Stimulated activated CD4-positive, alpha-beta T cell treated with anti-CD3 and anti-CD28 coated beads, Interleukin-12 subunit alpha, Interleukin-12 subunit beta, amount 100 ng/mL, for 4 hours (primary cell): ENCODE results near the gene SNTN.
"Not testable (repeated sequence)": the region's sequence is repeated elsewhere in the genome, so short reads cannot be mapped to it uniquely, and the experiment has no call there.

Experiments
- DNase-seq: peaks from one replicate; pipeline ENCODE4 v3.0.0-alpha.2; 2020

Gene SNTN

DNA sequence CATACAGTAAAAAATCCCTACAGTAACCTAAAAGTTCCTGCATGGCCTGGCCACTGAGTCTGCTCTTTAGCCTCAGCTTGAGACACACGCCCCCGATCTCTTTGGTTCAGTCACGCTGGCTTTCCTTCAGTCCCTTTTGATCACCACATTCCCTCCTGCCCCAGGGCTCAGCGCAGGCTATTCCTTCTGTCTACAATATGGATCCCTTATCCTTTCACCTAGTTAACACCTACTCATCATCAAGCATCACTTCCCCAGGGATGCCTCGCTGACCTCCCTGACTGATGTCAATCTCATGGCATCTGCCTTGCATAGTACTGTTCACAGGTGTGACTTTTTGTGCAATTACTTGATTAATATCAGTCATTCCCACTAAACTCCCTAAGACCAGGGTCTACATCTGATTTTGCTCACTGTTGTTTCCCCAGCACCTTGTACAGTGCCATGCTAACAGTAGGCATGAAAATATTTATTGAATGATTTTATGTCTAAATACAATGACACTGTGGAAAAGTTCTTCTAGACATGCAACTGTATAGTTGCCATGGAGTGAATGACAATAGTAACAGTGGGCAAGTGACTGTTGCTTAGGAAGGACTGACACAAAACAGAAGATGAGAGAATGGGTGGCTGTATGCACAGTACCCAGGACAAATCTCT lies at the start of gene SNTN:
Gene SNTN, plus strand, starts transcription at position 610 of the 660 bp plus-strand sequence. Its CDS starts 13 bp downstream, at position 623.
- DNase-seq, result no peak

DNA sequence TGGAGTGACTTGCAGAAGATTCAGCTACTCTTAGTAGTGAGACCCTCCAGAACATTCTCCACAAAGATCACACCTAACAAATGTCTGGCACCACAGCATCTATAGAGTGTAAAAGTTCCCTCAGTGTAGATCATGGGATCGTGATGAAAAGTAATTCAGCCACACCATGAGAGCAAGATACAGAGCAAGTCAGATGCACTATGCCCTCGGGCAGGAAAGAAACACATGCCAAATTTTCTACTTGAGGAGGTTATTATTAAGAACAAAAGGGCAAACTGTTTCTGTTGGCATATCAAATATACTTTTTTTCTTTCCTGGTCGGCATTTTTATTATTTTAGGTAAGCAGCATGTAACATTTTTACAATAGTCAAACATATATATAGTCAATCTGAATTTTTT lies 44.8 kb upstream of the SNTN start:
- no peak for DNase-seq

DNA sequence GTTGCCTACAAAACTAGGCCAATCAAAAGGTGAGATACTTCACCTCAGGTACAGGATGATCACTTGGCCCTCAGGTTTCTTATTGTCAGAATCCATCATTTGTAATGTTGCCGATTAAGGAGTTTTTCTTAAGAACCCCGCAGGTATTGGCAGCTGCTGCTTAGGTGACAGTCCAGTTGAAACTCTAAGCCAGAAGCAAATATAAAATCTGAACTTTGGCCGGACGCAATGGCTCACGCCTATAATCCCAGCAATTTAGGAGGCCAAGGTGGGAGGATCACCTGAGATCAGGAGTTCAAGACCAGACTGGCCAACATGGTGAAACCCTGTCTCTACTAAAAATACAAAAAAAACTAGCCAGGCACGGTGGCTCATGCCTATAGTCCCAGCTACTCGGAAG lies 43.1 kb upstream of the SNTN start:
- DNase-seq, result no peak

DNA sequence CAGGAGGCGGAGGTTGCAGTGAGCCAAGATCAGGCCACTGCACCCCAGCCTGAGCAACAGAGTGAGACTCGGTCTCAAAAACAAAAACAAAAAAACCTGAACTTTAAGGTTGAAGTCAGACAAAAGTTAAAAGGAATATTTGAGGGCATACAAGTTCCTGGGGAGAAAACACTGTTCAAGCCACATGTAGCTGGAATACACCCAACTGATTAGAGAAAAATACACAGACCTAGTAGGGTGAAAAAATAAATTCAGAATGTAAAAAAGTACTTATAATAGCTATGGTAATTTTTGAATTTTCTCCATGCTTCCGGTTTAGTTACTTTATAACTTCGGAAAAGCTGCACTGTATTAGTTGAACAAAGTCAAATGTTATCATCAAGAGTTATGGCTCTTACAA lies 42.6 kb upstream of the SNTN start:
- no peak for DNase-seq

DNA sequence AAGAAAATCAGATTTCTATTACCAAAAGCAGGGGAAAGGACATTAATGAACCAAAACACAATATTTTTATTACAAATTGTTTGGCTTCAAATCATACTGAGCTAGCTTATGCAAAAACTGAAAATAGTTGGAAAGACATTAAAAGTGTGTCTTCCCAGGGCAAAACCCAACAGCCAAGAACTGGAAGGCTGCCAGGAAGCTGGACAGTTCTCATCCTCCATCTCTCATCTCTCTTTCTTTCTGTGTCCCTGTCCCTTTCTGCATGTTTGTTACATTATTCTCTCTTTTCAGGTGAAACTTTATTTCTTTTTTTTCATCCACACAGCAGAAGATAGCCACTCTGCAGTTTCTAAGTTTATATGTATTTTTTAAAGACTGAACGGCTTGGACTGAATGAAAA lies 41.1 kb upstream of the SNTN start:
- DNase-seq, result no peak

DNA sequence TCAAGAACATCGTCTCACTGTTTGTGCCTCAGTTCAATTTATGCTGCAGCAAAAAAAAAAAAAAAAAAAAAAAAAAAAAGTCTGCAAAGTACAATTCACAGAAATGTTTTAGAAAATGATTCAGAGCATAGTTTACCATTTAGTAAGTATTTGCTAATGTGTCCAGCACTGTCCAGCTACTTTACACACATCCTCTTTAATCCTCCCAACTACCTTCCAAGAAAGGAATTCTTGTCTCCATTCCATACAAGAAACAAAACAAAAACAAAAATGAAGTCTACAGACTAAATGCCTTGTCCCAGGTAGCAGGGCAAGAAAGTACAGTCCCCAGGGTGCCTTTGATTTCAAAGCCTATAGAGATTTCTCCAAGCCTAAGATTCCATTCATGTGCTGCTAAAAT lies 38.9 kb upstream of the SNTN start:
- DNase-seq, result no peak

DNA sequence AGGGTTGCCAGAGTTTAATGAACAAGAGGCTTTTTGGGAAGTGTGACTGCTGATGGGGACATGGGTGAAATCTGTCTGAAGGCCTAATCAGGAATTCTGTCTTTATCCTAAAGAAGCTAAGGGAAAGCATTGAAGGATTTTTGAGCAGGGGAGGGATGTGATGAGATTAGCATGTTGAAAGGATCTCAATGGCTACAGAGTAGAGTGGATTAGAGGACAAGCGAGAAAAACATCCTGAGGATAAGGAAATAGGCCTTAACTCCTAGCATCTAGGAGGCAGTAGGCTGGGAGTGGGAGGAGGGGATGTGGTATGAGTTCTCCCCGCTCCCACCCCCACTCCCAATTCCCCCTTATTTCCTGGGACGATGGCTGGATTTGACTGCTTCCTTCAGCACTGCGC lies 35.1 kb upstream of the SNTN start:
- DNase-seq, result no peak

DNA sequence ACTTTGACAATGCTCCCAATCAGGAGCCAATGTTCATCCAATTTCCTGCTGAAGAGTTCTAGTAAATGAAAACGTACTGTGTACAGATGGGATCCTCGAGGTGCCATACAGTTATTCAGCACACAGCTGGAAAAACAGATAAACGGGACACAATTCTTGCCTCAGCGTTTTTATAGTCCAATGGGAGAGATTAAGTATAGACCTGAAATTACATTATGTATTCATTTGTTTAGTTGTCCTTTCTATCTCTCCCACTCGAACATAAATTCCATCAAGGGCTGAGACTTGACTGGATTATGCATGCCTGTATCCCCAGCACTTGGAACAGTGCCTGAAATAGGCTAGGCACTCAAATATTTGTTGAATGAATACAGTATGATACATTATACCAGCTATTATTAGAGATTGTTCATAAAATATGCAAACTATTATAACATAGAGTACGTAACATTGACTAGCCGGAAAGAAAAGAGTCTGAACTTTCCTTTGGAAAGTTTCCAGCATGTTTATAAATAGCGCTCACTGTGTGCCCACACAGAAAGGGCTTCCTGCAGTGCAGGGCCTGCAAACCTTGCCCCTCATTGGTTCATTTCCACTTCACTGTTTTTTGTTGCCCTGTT lies 27.4 kb upstream of the SNTN start:
- DNase-seq, result no peak

DNA sequence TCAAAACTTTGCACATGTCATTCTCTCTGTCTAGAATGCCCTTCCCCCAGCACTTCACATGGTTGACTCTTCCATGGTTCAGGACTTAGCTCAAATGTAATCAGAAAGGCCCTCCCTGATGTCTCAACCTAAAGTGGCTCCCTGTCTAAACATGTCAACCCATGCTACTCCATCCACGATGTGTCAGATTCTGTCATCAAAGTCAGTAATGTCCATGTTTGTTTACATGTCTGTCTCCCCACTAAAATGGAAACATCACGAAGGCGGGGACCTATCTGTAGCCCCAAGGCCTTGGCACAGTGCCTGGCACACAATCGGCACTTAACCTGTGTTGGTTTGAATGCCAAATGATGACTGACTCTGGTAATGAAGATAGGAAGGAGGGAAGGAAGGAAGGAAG lies 20.8 kb upstream of the SNTN start:
- DNase-seq, result no peak

DNA sequence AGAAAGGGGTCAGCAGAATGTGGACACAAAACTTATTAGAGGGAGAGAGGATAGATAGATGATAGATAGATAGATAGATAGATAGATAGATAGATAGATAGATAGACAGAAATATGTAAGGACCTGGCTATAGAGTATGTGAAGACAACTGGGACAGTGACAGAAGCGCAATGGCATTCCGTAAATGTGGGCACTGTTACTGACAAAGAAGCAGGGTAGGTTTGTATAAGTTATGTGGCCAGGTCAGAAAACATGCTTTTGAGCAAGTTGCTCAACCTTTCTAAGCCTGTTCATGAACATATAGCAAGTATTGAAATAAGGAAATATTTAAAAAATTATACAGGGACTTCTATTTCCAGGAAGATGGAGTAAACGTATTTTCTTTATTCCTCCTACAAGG lies 17.3 kb upstream of the SNTN start:
- DNase-seq, result no peak

DNA sequence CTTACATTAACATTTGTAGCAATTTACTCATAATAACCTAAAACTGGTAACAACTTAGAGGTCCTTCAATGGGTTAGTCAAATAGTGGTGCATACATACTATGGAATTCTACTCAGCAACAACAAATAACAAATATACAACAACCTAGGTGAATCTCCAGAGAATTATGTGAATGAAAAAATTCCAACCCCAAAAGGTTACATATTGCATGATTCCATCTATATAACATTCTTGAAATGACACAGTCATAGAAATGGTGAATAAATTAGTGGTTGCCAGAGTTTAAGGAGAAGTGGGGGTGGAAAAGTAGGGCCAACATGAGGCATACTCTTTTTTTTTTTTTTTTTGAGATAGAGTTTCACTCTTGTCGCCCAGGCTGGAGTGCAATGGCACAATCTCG lies 12.7 kb upstream of the SNTN start:
- DNase-seq, result no peak

DNA sequence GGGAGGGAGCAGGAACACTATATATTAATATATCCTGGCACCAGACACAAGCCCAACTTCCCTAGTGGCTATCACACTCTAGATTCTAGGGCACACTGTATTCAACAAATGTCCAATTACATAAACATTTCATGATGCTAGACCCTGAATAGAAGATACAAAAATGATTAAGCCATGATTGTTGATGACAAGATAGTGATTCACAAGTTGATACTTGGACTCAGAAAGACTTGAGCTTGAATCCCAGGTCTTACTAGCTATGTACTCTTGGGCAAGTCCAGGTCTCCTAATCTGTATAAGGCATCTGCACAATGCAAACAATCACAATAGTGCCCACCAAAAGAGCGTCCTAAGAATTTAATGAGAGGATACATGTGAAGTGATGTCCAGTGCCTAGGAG lies 10.0 kb upstream of the SNTN start:
- DNase-seq, result no peak

DNA sequence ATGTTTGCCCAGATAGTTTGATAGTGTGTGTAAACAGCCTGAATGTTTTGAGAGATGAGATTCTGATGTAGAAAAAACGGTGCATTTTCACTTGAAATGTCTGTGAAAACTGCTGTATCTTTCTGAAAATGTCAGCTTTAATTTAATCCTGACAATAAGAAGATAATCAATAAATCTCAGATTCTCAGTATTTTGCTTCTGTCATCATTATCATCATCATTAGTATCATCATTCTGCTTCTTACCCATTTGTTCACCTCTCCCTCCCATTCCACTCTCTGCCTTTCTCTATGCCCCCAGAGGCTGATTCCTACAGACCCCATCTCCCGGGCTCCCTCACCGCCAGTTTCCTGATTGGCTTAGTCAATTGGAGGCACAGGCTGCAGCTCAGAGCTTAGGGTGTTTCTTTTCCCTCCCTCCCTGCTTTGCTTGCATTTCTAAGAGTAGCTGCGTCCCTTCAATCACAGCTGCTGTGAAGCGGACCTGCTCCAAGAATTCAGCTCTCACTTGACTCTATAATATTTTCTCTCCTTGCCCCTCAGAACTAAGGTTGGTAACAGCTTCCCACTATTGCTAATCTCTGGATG lies 8.2 kb upstream of the SNTN start:
- DNase-seq, result no peak

DNA sequence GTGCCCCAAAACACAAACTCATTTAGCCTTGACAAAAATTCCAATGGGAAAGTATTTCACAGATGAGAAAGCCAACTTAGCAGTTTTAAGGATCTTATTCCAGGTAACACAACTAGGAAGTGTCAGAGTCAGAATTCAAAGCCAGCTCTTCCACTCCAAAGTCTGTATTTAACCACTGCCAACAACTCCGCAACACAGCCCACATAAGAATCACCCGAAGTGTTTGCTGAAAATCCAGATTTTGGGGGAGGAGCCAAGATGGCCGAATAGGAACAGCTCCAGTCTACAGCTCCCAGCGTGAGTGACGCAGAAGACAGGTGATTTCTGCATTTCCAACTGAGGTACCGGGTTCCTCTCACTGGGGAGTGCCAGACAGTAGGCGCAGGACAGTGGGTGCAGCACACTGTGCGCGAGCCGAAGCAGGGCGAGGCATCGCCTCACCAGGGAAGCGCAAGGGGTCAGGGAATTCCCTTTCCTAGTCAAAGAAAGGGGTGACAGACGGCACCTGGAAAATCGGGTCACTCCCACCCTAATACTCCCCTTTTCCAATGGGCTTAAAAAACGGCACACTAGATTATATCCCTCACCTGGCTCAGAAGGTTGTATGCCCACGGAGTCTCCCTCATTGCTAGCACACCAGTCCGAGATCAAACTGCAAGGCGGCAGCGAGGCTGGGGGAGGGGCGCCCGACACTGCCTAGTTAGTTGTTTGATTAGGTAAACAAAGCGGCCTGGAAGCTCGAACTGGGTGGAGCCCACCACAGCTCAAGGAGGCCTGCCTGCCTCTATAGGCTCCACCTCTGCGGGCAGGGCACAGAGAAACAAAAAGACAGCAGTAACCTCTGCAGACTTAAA lies 7.3 kb upstream of the SNTN start:
- not testable (repeated sequence) for DNase-seq

DNA sequence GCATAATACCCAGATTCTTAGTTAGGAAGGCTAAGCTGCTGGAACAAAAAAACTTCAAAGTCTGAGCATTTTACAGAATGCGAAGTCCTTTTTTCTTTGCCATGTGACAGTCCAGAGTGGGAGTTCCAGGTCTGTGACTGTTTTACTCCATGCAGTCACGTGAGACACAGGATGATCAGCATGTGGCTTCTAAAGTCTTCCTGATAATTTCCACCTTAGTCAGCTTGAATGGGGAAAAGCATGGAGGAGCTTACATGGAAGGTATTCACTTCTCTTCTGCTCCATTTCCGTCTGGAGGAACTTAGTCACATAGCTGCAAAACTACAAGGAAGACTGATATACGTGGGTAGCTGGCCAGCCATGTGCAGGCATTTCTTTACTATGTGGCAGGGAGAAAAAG lies 1.7 kb downstream of the SNTN start:
- no peak for DNase-seq

DNA sequence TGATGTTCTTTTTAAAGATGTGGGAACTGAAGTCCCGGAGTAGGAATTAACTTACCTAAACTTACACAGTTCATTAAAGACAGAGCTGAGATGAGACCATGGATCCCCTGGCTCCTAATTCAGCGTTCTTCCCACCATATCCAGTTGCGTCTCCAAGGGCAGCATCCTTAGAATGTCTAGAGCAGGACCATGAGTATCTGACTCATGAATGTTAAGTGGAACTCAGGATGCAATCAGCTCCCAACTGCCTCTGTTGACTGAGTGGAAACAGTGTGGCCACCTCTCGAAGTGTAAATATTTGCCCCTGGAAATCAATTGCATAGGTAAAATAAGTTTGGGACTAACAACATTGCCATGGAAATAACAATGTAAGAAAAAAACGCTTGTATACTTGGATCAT lies 2.5 kb downstream of the SNTN start:
- no peak for DNase-seq

DNA sequence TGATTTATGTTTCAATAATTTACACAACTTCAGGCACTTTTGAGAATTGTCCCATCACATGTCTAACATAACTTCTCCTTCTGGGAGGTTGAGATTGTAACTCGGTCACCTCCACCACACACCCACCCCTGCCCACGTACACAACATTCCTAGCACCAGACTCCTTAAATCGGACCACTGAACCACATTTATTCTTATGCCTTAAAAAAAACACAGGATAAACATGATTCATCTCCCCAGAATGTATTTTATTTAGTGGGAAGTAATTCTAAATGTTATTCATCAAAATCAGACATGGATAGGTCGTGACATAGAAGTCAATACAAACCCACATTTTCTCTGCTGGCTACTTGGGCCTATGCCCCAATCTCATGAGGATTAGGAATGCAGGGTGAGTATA lies 3.0 kb downstream of the SNTN start:
- DNase-seq, result no peak

DNA sequence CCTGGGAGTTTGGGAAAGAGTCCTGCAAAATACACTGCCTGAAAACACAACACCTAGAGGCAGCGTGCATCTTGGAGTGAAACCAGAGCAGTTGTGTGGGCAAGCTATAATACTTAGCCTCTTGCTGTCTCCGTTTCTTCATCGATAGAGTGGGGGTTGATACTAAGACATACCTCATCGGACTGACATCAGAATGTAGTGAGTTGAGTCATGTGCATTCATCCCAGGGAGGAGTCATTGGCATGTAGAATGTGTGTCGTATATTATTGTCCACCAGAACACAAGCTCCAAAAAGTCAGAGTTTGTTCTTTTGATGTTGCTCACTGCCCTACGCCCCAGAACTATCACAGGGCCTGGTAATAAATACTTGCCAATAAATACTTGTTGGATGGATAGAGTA lies 4.3 kb downstream of the SNTN start:
- no peak for DNase-seq

DNA sequence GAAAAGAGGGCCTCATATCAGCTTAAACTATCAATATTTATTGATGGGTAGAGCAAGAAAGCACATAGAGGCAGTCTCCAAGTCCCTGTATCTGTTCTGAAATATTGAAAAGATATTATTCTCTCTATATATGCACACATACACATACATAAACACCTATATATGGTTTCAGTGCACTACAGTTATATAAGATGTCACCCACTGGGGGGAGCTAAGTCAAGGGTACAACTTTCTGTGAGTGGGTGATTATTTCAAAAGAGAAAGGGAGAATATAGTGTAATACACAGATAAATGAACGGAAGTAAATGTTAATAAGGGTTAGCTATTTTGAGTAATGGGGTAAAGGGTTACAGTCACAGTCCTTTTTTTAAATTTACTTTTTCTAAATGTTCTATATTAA lies 8.8 kb downstream of the SNTN start:
- no peak for DNase-seq

DNA sequence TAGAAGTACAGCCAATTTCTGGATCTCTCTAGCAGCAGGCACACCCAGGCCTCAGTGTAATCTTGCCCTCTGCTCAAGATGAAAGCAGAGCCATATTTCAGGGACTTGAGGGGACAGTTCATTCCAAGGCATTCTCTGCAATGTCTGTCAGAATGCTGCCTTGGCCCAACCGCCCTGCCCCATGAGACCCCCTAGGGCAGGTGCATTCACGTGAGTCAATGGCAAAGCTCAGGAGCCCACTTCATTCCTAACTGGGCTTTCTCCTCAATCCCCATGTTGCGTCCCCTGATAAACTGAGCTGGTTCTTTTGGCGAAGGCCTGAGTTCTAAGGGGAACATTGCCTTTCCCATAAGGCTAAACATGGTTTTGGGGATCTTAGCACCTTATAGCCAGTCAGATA lies 9.5 kb downstream of the SNTN start:
- DNase-seq, result no peak

DNA sequence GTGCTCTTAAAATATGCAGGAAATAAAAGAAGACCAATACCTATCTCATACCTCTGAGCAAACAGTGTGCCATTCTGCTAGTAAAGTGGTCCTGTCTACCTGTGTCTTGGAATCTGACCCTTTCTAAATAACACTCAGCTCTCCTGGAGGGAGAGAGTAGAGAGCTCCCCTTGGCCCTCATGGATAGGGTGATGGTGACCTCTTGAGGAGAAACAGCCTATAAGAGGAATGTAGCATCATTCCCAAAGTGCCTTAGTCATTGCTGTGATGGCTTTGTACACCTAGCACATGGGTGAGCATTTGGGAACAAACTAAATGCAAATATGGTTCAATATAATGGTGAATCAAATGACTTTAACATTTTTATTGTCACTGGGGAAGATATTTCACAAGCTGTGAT lies 10.0 kb downstream of the SNTN start:
- no peak for DNase-seq

DNA sequence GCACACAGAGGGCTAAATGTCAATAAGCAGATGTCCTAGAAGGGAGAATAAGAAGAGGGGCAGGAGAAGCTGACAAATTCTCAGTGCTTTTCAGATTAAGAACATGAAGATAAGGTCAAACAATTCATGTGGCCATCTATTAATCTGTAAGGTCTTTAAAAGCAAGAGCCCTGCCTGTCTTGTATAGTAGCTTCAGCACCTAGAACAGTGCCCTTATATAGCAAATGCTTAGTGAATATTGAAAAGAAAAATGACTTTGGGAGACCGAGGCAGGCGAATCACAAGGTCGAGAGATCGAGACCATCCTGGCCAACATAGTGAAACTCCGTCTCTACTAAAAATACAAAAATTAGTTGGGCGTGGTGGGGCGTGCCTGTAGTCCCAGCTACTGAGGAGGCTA lies 18.1 kb downstream of the SNTN start:
- no peak for DNase-seq

DNA sequence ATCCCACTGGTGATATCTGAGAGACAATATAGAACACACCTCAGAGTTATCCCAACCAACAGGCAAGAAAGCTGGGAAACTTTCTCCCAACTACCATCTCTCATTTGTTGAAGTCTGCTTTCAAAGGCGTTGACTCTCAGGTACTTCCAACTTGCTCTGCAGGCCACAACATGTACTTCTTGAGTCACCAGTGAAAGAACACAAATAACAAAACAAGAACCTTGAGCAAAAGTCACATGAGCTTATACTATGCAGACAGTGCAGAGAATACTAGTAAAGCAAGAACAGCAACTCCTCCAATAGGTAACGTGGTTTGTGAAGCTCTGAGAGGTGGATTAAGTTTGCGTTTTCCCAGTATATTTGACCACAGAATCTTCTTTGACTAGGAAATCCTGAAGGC lies 20.6 kb downstream of the SNTN start:
- DNase-seq, result no peak

DNA sequence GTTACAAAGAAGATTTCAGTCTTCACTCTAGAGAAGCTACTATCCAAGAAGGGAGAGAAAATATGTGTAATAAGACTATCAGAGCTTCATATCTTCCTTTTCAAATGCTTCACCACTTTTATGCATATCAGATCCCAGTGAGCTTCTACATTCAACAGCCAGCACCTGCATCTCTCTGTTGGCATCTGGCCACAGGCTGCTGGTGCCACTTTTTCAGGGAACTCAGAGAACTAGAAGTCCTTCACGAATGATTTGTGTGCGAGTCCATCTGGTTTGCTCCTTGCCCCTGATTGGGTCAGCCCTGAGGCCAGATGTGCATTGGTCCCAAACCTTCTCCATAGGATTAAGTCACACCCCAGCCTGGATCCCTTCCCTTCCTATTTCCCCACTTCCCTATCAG lies 22.1 kb downstream of the SNTN start:
- DNase-seq, result no peak
